GM12878 (cell line): ENCODE data around the gene APBA3. TPM values are rescaled to one million over a fixed set of nuclear protein-coding genes. Genes with fewer than 3 reads are reported as not detected.

Experiments used
- ATAC-seq: fragments of 200-7000 bp; cut with Tn5 transposase; 3 replicates; pipeline ENCODE4 v1.9.1; 2020; ENCODE audit warnings: mild to moderate bottlenecking, moderate library complexity
- BruUV-seq: library from RNA; stranded (reverse); fragments of 400-500 nt; replicated peaks from 2 replicates; lab custom pipeline; 2021; lab: Mats Ljungman, UMichigan
- CTCF ChIA-PET: fragments of 300-600 bp; sonication (Branson Sonifier 250); formaldehyde crosslinking; extraction: SDS; loops from one replicate; lab custom pipeline; 2021; ENCODE audit warnings: inconsistent platforms; lab: Yijun Ruan, JAX
- POLR2A ChIA-PET: fragments of 350-600 bp; formaldehyde crosslinking; extraction: SDS; loops from one replicate; lab custom pipeline; 2021; ENCODE audit warnings: inconsistent platforms; lab: Charles Lee
- RAD21 ChIA-PET: fragments of 300-600 bp; sonication (Branson Sonifier 250); formaldehyde crosslinking; loops from one replicate; lab custom pipeline; 2023; ENCODE audit warnings: antibody characterized with exemption; ENCODE audit not compliant: unreplicated experiment; lab: Charles Lee
- SMC1A ChIA-PET: fragments of 300-600 bp; sonication (Branson Sonifier 250); formaldehyde crosslinking; loops from one replicate; lab custom pipeline; 2023; ENCODE audit not compliant: unreplicated experiment, uncharacterized antibody; lab: Charles Lee
- DNase-seq: peaks from one replicate; pipeline ENCODE4 v3.0.0-alpha.2; 2011; ENCODE audit warnings: low read depth, low spot score
- FAIRE-seq: peaks from 3 replicates; lab custom pipeline; 2011; peaks lifted over from hg19 to GRCh38; lab: Jason Lieb, UNC
- H2AFZ ChIP-seq: 2 replicates; pipeline ENCODE4 v1.6.0; 2011; ENCODE audit warnings: low read depth, low read length, control low read depth; ENCODE audit not compliant: control insufficient read depth
- H3K27ac ChIP-seq: 2 replicates; pipeline ENCODE4 v1.5.1; 2011; ENCODE audit warnings: control low read depth; ENCODE audit not compliant: control insufficient read depth, insufficient read depth
- H3K27me3 ChIP-seq, 2 experiments: replicated peaks in 1 of 2; 2 replicates each; pipeline versions ENCODE4 v1.6.0 to v1.6.1; 2011; ENCODE audit warnings: low read length in 1 of 2; ENCODE audit not compliant: control insufficient read depth in 2 of 2, insufficient read depth in 2 of 2
- H3K36me3 ChIP-seq, 2 experiments: 2 replicates each; pipeline ENCODE4 v1.5.1; 2011; ENCODE audit warnings: low read length in 1 of 2; ENCODE audit not compliant: control insufficient read depth in 2 of 2, insufficient read depth in 2 of 2
- H3K4me1 ChIP-seq: 2 replicates; pipeline ENCODE4 v1.6.1; 2011; ENCODE audit warnings: mild to moderate bottlenecking, low read length, moderate library complexity, mixed read lengths; ENCODE audit not compliant: control insufficient read depth, insufficient read depth
- H3K4me2 ChIP-seq: 2 replicates; pipeline ENCODE4 v1.6.0; 2011; ENCODE audit warnings: control low read depth; ENCODE audit not compliant: control insufficient read depth, insufficient read depth
- H3K4me3 ChIP-seq: fragments of 200-600 bp; sonication (generic); 2 replicates; pipeline ENCODE4 v1.5.1; 2016
- H3K79me2 ChIP-seq: 2 replicates; pipeline ENCODE4 v1.6.0; 2011; ENCODE audit warnings: low read length; ENCODE audit not compliant: control insufficient read depth, insufficient read depth
- H3K9ac ChIP-seq: 2 replicates; pipeline ENCODE4 v1.8.0; 2011; ENCODE audit warnings: low read length, control low read depth, mixed read lengths; ENCODE audit not compliant: control insufficient read depth, insufficient read depth
- H3K9me3 ChIP-seq: replicated peaks from 3 replicates; pipeline ENCODE4 v1.5.1; 2011; ENCODE audit warnings: mild to moderate bottlenecking, low read length; ENCODE audit not compliant: control insufficient read depth, insufficient read depth
- H4K20me1 ChIP-seq: 2 replicates; pipeline ENCODE4 v1.6.0; 2011; ENCODE audit not compliant: control insufficient read depth, insufficient read depth
- ASH2L ChIP-seq: fragments of 300-600, 200-600 bp; sonication (generic); IDR thresholded peaks from 2 replicates; pipeline ENCODE4 v1.6.1; 2017; ENCODE audit warnings: low read depth, mild to moderate bottlenecking, borderline replicate concordance
- GABPA ChIP-seq: IDR thresholded peaks from 2 replicates; pipeline ENCODE4 v1.6.1; 2014; ENCODE audit warnings: antibody characterized with exemption, low read depth, mild to moderate bottlenecking, inconsistent platforms
- MYC ChIP-seq: IDR thresholded peaks from 2 replicates; pipeline ENCODE4 v1.6.1; 2011; ENCODE audit warnings: mild to moderate bottlenecking, low read length, moderate library complexity, inconsistent platforms; ENCODE audit not compliant: insufficient read depth, insufficient replicate concordance, insufficient read length, severe bottlenecking
- ZSCAN29 ChIP-seq: fragments of 450-650 bp; IDR thresholded peaks from 2 replicates; pipeline ENCODE4 v1.6.1; 2017; ENCODE audit warnings: mild to moderate bottlenecking, moderate library complexity
- WGBS: methylation state at CpG from one replicate; pipeline ENCODE4 v1.1.6; 2016; ENCODE audit warnings: low lambda C conversion rate; ENCODE audit not compliant: insufficient replicate concordance, insufficient coverage; ENCODE audit errors: missing lambda C conversion rate; 5-methylcytosine and 5-hydroxymethylcytosine counted together
- in situ Hi-C: fragments of 300-500 bp; cut with MboI; formaldehyde crosslinking; loops from 9 replicates; pipeline ENCODE4 v1.14.3; 2018; ENCODE audit warnings: mixed read lengths
- intact Hi-C: fragments of 100-400 bp; cut with micrococcal nuclease; formaldehyde crosslinking; loops from one replicate; pipeline ENCODE4 v1.14.2; 2022; ENCODE audit not compliant: unreplicated experiment
- polyA plus RNA-seq, 11 experiments: library from polyadenylated mRNA; depleted of rRNA in 4 of 11; unstranded in 6 of 11; stranded (reverse) in 5 of 11; fragments of >200 nt; fragmentation: Nextera tagmentation in 4 of 11; fragmentation: Illumina TruSeq in 1 of 11; extraction: Ambion mirVana in 4 of 11; extraction: Trizol in 1 of 11; gene quantifications; 1 replicate in 1 of 11; 2 replicates in 10 of 11; pipeline versions ENCODE4 v1.2.1 to v1.2.3, GENCODE V29; 2011 to 2016; ENCODE audit warnings: inconsistent platforms in 2 of 11, missing spikeins in 2 of 11, low read depth in 1 of 11
- total RNA-seq, 4 experiments: library from RNA; depleted of rRNA in 3 of 4; stranded (reverse); fragments of >200 nt in 3 of 4; fragmentation: Illumina TruSeq in 1 of 4; extraction: Trizol in 1 of 4; gene quantifications; 2 replicates each; pipeline versions ENCODE4 v1.2.1 to v1.2.3, GENCODE V29; 2013 to 2021
- TF ChIP-seq, protein P1 (sequence below): fragments of 450-650 bp; IDR thresholded peaks from 2 replicates; pipeline ENCODE4 v1.6.1; 2017; ENCODE audit warnings: mild to moderate bottlenecking, moderate library complexity
- TF ChIP-seq, protein P2 (sequence below): IDR thresholded peaks from 2 replicates; pipeline ENCODE4 v1.6.1; 2012; ENCODE audit warnings: low read depth, low read length, improper control_type of control experiment

The APBA3 gene
- total and polyA plus RNA-seq, 10 of the 15 experiments (the other 5 are each of a cell fraction or from before 2014, with no cell fraction given) = 0.31 to 36.4 (median 18.3) TPM

DNA sequence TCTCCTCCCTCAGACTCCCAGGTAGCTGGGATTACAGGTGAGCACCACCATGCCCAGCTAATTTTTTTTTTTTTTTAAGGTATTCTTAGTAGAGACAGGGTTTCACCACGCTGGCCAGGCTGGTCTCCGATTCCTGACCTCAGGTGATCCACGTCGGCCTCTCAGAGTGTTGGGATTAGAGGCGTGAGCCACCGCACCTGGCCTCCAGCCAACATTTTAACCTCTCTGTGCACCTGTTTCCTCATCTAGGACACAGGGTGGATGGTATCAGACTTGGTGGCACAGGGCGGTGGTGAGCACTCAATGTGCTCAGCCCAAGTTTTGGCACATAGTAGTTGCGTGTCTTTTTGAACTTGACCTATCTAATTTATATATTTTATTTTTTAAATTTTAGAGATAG, 12.5 kb downstream of the APBA3 start (continued):
- TF ChIP-seq MYC = no peak
- TF ChIP-seq, protein P1, sequence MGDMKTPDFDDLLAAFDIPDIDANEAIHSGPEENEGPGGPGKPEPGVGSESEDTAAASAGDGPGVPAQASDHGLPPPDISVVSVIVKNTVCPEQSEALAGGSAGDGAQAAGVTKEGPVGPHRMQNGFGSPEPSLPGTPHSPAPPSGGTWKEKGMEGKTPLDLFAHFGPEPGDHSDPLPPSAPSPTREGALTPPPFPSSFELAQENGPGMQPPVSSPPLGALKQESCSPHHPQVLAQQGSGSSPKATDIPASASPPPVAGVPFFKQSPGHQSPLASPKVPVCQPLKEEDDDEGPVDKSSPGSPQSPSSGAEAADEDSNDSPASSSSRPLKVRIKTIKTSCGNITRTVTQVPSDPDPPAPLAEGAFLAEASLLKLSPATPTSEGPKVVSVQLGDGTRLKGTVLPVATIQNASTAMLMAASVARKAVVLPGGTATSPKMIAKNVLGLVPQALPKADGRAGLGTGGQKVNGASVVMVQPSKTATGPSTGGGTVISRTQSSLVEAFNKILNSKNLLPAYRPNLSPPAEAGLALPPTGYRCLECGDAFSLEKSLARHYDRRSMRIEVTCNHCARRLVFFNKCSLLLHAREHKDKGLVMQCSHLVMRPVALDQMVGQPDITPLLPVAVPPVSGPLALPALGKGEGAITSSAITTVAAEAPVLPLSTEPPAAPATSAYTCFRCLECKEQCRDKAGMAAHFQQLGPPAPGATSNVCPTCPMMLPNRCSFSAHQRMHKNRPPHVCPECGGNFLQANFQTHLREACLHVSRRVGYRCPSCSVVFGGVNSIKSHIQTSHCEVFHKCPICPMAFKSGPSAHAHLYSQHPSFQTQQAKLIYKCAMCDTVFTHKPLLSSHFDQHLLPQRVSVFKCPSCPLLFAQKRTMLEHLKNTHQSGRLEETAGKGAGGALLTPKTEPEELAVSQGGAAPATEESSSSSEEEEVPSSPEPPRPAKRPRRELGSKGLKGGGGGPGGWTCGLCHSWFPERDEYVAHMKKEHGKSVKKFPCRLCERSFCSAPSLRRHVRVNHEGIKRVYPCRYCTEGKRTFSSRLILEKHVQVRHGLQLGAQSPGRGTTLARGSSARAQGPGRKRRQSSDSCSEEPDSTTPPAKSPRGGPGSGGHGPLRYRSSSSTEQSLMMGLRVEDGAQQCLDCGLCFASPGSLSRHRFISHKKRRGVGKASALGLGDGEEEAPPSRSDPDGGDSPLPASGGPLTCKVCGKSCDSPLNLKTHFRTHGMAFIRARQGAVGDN = no peak
- no peak for TF ChIP-seq GABPA

DNA sequence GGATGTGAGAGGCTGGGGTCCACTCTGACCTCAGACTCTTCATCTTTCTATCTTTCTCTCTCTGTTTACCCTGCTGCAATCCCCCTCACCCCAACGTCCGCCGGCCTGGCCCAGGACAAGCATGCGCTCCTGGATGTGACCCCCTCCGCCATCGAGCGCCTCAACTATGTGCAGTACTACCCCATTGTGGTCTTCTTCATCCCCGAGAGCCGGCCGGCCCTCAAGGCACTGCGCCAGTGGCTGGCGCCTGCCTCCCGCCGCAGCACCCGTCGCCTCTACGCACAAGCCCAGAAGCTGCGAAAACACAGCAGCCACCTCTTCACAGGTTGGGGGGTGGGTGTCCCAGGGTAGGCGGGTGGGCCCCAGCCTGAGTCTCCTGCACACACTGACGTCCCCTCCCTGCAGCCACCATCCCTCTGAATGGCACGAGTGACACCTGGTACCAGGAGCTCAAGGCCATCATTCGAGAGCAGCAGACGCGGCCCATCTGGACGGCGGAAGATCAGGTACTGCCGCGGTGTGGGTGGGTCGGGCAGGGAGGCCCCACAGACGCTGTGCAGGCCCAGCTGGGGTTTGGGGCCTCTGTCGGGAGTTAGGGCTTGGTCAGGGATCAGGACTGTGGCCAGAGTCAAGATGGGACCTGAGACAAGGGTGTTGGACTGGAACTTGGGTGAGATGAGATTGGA, 15.0 kb downstream of the APBA3 start:
- Histone ChIP-seq H3K9ac (no peak overlapping the region), H3K4me1 (no peaks in the 10 kb centered on the region), H3K79me2 (no peaks in the 10 kb centered on the region), H3K4me2 (no peak overlapping the region), H3K36me3 (peaks cover 0 to 5% of the 10 kb centered on the region in 2 experiments; a peak in 1 of 4 replicates), H3K27ac (no peak overlapping the region), H3K4me3 (no peak overlapping the region), H3K9me3 (no peaks in the 10 kb centered on the region), H4K20me1 (no peaks in the 10 kb centered on the region), H3K27me3 (no peaks in the 10 kb centered on the region), H2AFZ (no peak overlapping the region)
- CTCF ChIA-PET = no interaction called here
- FAIRE-seq (no peak), ATAC-seq (no peak), DNase-seq (no peak)
- intact Hi-C loops (no loop called here), in situ Hi-C loops (no loop called here)
- TF ChIP-seq ASH2L = no peak
- no peak for TF ChIP-seq GABPA
- TF ChIP-seq, protein P2, sequence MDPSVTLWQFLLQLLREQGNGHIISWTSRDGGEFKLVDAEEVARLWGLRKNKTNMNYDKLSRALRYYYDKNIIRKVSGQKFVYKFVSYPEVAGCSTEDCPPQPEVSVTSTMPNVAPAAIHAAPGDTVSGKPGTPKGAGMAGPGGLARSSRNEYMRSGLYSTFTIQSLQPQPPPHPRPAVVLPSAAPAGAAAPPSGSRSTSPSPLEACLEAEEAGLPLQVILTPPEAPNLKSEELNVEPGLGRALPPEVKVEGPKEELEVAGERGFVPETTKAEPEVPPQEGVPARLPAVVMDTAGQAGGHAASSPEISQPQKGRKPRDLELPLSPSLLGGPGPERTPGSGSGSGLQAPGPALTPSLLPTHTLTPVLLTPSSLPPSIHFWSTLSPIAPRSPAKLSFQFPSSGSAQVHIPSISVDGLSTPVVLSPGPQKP = no peak
- no peak for TF ChIP-seq ZSCAN29
- BruUV-seq = no TSS peak
- SMC1A ChIA-PET = no interaction called here
- WGBS = 75% methylated on average over 31 of the region's 31 CpGs
- POLR2A ChIA-PET = no interaction called here
- RAD21 ChIA-PET = no interaction called here
